ENCODE data around the gene SNTG2. TPM values are rescaled to one million over a fixed set of nuclear protein-coding genes. Genes with fewer than 3 reads are reported as not detected.

The SNTG2 gene
- total RNA-seq, 1 experiment from 2014 or later = 20.5 TPM

DNA sequence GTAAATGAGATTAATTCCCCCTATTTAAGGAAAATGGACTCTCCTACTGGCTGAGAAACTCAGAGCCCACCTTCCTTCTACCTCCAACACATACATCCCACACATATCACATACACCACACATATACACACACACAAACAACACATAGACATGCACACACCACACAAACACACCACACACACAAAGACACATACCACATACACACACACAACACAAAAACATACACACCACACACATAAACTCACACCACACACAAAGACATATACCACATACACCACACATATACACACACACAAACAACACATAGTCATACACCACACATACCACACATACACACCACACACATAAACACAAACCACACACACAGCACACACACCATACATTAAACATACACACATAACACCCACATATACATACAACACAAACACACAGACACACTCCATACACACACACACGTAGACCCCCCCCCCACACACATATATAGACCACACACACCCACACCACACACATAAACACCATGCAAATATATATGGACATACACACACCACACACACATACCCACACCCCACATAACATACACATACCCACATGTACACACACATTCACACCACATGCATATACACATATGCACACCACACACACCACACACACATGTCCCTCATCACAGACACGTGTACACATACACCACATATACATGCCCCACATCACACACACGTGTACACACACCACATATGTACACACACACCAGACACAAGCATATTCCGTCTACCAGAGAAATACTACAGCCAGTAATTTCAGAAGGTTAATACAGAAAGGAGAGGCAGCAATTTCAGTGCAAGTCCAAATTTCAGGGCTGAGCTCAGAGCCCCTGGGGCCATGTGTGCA lies 204.3 kb downstream of the SNTG2 start:
- ChIA-PET POLR2A (no interaction called here), CTCF (interaction anchor here (1.2 kb wide), 1 partner anchor 15 kb away, joined by 5 read pairs; no protein-coding TSS in a partner anchor)
- TF ChIP-seq NFATC4 (CRISPR knock-in tag; IDR thresholded peaks at IDR 0.05) = no peak
- no peak for TF ChIP-seq NFYB (CRISPR knock-in tag; conservative IDR thresholded peaks at IDR 0.05; ENCODE audit: low read depth)
- TF ChIP-seq ZNF138 (CRISPR knock-in tag; conservative IDR thresholded peaks at IDR 0.05) = no peak
- TF ChIP-seq KAT7 (CRISPR knock-in tag; IDR thresholded peaks at IDR 0.05; ENCODE audit: borderline replicate concordance) = no peak
- no peak for TF ChIP-seq CBFB (CRISPR knock-in tag; IDR thresholded peaks at IDR 0.05; ENCODE audit: low read depth)
- no peak for TF ChIP-seq ELF4 (CRISPR knock-in tag; IDR thresholded peaks at IDR 0.05; ENCODE audit: low read depth)
- TF ChIP-seq TEAD4 (CRISPR knock-in tag; IDR thresholded peaks at IDR 0.05) = no peak
- TF ChIP-seq TEAD1 (CRISPR knock-in tag; IDR thresholded peaks at IDR 0.05) = no peak
- no peak for TF ChIP-seq ZNF396 (CRISPR knock-in tag; IDR thresholded peaks at IDR 0.05; ENCODE audit: borderline replicate concordance)
- no peak for TF ChIP-seq CDX4 (CRISPR knock-in tag; IDR thresholded peaks at IDR 0.05; ENCODE audit: borderline replicate concordance)
- TF ChIP-seq, protein P1, sequence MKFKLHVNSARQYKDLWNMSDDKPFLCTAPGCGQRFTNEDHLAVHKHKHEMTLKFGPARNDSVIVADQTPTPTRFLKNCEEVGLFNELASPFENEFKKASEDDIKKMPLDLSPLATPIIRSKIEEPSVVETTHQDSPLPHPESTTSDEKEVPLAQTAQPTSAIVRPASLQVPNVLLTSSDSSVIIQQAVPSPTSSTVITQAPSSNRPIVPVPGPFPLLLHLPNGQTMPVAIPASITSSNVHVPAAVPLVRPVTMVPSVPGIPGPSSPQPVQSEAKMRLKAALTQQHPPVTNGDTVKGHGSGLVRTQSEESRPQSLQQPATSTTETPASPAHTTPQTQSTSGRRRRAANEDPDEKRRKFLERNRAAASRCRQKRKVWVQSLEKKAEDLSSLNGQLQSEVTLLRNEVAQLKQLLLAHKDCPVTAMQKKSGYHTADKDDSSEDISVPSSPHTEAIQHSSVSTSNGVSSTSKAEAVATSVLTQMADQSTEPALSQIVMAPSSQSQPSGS (CRISPR knock-in tag; IDR thresholded peaks at IDR 0.05; ENCODE audit: borderline replicate concordance, low read depth) = no peak
- no peak for TF ChIP-seq ZNF219 (CRISPR knock-in tag; IDR thresholded peaks at IDR 0.05; ENCODE audit: borderline replicate concordance)
- TF ChIP-seq CREM (CRISPR knock-in tag; IDR thresholded peaks at IDR 0.05) = no peak
- no peak for TF ChIP-seq NFE2L1 (CRISPR knock-in tag; IDR thresholded peaks at IDR 0.05)
- no peak for TF ChIP-seq SMAD4 (CRISPR knock-in tag; IDR thresholded peaks at IDR 0.05)
- TF ChIP-seq, protein P2, sequence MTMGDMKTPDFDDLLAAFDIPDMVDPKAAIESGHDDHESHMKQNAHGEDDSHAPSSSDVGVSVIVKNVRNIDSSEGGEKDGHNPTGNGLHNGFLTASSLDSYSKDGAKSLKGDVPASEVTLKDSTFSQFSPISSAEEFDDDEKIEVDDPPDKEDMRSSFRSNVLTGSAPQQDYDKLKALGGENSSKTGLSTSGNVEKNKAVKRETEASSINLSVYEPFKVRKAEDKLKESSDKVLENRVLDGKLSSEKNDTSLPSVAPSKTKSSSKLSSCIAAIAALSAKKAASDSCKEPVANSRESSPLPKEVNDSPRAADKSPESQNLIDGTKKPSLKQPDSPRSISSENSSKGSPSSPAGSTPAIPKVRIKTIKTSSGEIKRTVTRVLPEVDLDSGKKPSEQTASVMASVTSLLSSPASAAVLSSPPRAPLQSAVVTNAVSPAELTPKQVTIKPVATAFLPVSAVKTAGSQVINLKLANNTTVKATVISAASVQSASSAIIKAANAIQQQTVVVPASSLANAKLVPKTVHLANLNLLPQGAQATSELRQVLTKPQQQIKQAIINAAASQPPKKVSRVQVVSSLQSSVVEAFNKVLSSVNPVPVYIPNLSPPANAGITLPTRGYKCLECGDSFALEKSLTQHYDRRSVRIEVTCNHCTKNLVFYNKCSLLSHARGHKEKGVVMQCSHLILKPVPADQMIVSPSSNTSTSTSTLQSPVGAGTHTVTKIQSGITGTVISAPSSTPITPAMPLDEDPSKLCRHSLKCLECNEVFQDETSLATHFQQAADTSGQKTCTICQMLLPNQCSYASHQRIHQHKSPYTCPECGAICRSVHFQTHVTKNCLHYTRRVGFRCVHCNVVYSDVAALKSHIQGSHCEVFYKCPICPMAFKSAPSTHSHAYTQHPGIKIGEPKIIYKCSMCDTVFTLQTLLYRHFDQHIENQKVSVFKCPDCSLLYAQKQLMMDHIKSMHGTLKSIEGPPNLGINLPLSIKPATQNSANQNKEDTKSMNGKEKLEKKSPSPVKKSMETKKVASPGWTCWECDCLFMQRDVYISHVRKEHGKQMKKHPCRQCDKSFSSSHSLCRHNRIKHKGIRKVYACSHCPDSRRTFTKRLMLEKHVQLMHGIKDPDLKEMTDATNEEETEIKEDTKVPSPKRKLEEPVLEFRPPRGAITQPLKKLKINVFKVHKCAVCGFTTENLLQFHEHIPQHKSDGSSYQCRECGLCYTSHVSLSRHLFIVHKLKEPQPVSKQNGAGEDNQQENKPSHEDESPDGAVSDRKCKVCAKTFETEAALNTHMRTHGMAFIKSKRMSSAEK (CRISPR knock-in tag; IDR thresholded peaks at IDR 0.05; ENCODE audit: borderline replicate concordance) = no peak
- no peak for TF ChIP-seq ZNF263 (CRISPR knock-in tag; IDR thresholded peaks at IDR 0.05; ENCODE audit: low read depth)
- TF ChIP-seq E2F1 (CRISPR knock-in tag; IDR thresholded peaks at IDR 0.05) = no peak
- DNase-seq (ENCODE audit: low spot score) = no peak
- no peaks in the 10 kb centered on the region for H3K9me3 Mint-ChIP-seq
- H3K27me3 Mint-ChIP-seq (ENCODE audit: low read depth) = no peaks in the 10 kb centered on the region
- no peaks in the 10 kb centered on the region for H3K4me1 Mint-ChIP-seq
- no peak overlapping the region for H3K4me3 Mint-ChIP-seq
- no peak overlapping the region for H3K27ac Mint-ChIP-seq
- ATAC-seq = no peak
- no peaks in the 10 kb centered on the region; the same call in none of the 2 replicates for H3K36me3 Mint-ChIP-seq
